ENCODE results near the gene IGF2BP2.
A peak's percentile ranks its signal among the peaks of the same experiment; 100 is the strongest.
"Not testable (repeated sequence)": the region's sequence is repeated elsewhere in the genome, so short reads cannot be mapped to it uniquely, and the experiment has no call there.

IGF2BP2 gene

GRCh38 chr3:185708392-185708791 is 116.5 kb downstream of the IGF2BP2 start:
- no peak for DNase-seq

- no peak for DNase-seq
These were observed 119.3 kb downstream of the IGF2BP2 start for GRCh38 chr3:185705498-185705897.

GRCh38 chr3:185702262-185703225 is 122.3 kb downstream of the IGF2BP2 start:
- no peak for DNase-seq

GRCh38 chr3:185701611-185702261 is 123.1 kb downstream of the IGF2BP2 start:
- DNase-seq = no peak

GRCh38 chr3:185699927-185700326 is 124.9 kb downstream of the IGF2BP2 start:
- DNase-seq = no peak

- not testable (repeated sequence) for DNase-seq
These were observed 127.6 kb downstream of the IGF2BP2 start for GRCh38 chr3:185697228-185697627.

GRCh38 chr3:185696039-185696438 is 128.8 kb downstream of the IGF2BP2 start:
- DNase-seq = no peak

GRCh38 chr3:185693985-185694653 is 130.7 kb downstream of the IGF2BP2 start:
- DNase-seq = no peak

GRCh38 chr3:185691622-185692021 is 133.2 kb downstream of the IGF2BP2 start:
- DNase-seq = no peak

GRCh38 chr3:185687271-185687878 is 137.5 kb downstream of the IGF2BP2 start:
- DNase-seq = no peak

- DNase-seq = no peak
These were observed 139.4 kb downstream of the IGF2BP2 start for GRCh38 chr3:185685231-185686035.

- DNase-seq = no peak
These were observed 144.6 kb downstream of the IGF2BP2 start for GRCh38 chr3:185680231-185680630.

- DNase-seq = no peak
These were observed 146.8 kb downstream of the IGF2BP2 start for GRCh38 chr3:185678027-185678426.

GRCh38 chr3:185677146-185677829 is 147.6 kb downstream of the IGF2BP2 start:
- DNase-seq = peak in 1 of 2 donors; percentile 14

GRCh38 chr3:185667574-185667973 is 157.3 kb downstream of the IGF2BP2 start:
- no peak for DNase-seq

GRCh38 chr3:185663929-185664328 is 160.9 kb downstream of the IGF2BP2 start:
- no peak for DNase-seq

GRCh38 chr3:185661772-185662171 is 163.1 kb downstream of the IGF2BP2 start:
- no peak for DNase-seq

- DNase-seq = not testable (repeated sequence)
These were observed 163.5 kb downstream of the IGF2BP2 start for GRCh38 chr3:185661296-185661695.

- peak; percentile 59 to 65 for DNase-seq
These were observed 164.6 kb downstream of the IGF2BP2 start for GRCh38 chr3:185659942-185660921.

GRCh38 chr3:185658943-185659342 is 165.9 kb downstream of the IGF2BP2 start:
- DNase-seq = no peak

Measured in CD4-positive, alpha-beta T cell treated with Interleukin-4 for 1 hour (primary cell).